Liver (tissue), 9 donors: ENCODE data around the gene FZR1. TPM values are rescaled to one million over a fixed set of nuclear protein-coding genes. Genes with fewer than 3 reads are reported as not detected.

Experiments used
- DNase-seq: peaks from one replicate; pipeline ENCODE4 v3.0.0-alpha.2; 2017; ENCODE audit warnings: low spot score
- H3K27ac ChIP-seq, 2 donors: one replicate each; pipeline ENCODE4 v1.7.0; 2013; ENCODE audit warnings: inconsistent platforms in 2 of 2, low read length in 2 of 2, control low read depth in 1 of 2, low read depth in 1 of 2, mild to moderate bottlenecking in 1 of 2
- H3K27me3 ChIP-seq, 4 donors: one replicate each; pipeline versions ENCODE4 v1.6.1 to v1.7.0; 2013; ENCODE audit warnings: low read length in 3 of 4, inconsistent platforms in 1 of 4, mild to moderate bottlenecking in 1 of 4, moderate library complexity in 1 of 4; ENCODE audit not compliant: control insufficient read depth in 4 of 4, insufficient read depth in 4 of 4
- H3K36me3 ChIP-seq, 4 donors: one replicate each; pipeline versions ENCODE4 v1.6.1 to v1.7.0; 2013; ENCODE audit warnings: low read length in 3 of 4, mild to moderate bottlenecking in 3 of 4, low read depth in 1 of 4, moderate library complexity in 1 of 4; ENCODE audit not compliant: control insufficient read depth in 4 of 4, insufficient read depth in 3 of 4
- H3K4me1 ChIP-seq, 4 donors: one replicate each; pipeline versions ENCODE4 v1.6.1 to v1.7.0; 2013; ENCODE audit warnings: low read length in 3 of 4, mild to moderate bottlenecking in 3 of 4, moderate library complexity in 1 of 4; ENCODE audit not compliant: control insufficient read depth in 4 of 4, insufficient read depth in 4 of 4
- H3K4me3 ChIP-seq, 3 donors: one replicate each; pipeline versions ENCODE4 v1.6.1 to v1.7.0; 2013; ENCODE audit warnings: low read length in 3 of 3, control low read depth in 1 of 3, low read depth in 1 of 3, mild to moderate bottlenecking in 1 of 3
- H3K9ac ChIP-seq, 2 donors: one replicate each; pipeline ENCODE4 v1.7.0; 2013; ENCODE audit warnings: low read length in 2 of 2, mild to moderate bottlenecking in 2 of 2, moderate library complexity in 2 of 2, control low read depth in 1 of 2, low read depth in 1 of 2
- H3K9me3 ChIP-seq, 4 donors: one replicate each; pipeline versions ENCODE4 v1.6.1 to v1.7.0; 2013; ENCODE audit warnings: low read length in 3 of 4; ENCODE audit not compliant: control insufficient read depth in 4 of 4
- EGR1 ChIP-seq, 2 donors: IDR thresholded peaks; 2 replicates each; pipeline ENCODE4 v1.6.1; 2016 to 2018; ENCODE audit warnings: antibody characterized with exemption in 2 of 2, low read depth in 2 of 2
- FOXA1 ChIP-seq: IDR thresholded peaks from 2 replicates; pipeline ENCODE4 v1.6.1; 2016; ENCODE audit warnings: antibody characterized with exemption
- FOXA2 ChIP-seq: IDR thresholded peaks from 2 replicates; pipeline ENCODE4 v1.6.1; 2016; ENCODE audit warnings: antibody characterized with exemption
- HNF4A ChIP-seq, 2 donors: conservative IDR thresholded peaks; 2 replicates each; pipeline ENCODE4 v1.6.1; 2016; ENCODE audit warnings: antibody characterized with exemption in 2 of 2, mild to moderate bottlenecking in 2 of 2
- JUND ChIP-seq, 2 donors: IDR thresholded peaks; 2 replicates each; pipeline ENCODE4 v1.6.1; 2016; ENCODE audit warnings: antibody characterized with exemption in 2 of 2
- MAX ChIP-seq: IDR thresholded peaks from 2 replicates; pipeline ENCODE4 v1.6.1; 2016; ENCODE audit warnings: antibody characterized with exemption
- RAD21 ChIP-seq, 2 donors: IDR thresholded peaks; 2 replicates each; pipeline ENCODE4 v1.6.1; 2016; ENCODE audit warnings: antibody characterized with exemption in 2 of 2, mild to moderate bottlenecking in 2 of 2
- RXRA ChIP-seq, 2 donors: IDR thresholded peaks; 2 replicates each; pipeline ENCODE4 v1.6.1; 2017 to 2018; ENCODE audit warnings: antibody characterized with exemption in 2 of 2, mild to moderate bottlenecking in 1 of 2
- TAF1 ChIP-seq: conservative IDR thresholded peaks from 2 replicates; pipeline ENCODE4 v1.6.1; 2016; ENCODE audit warnings: antibody characterized with exemption, mild to moderate bottlenecking
- YY1 ChIP-seq: IDR thresholded peaks from 2 replicates; pipeline ENCODE4 v1.6.1; 2016; ENCODE audit warnings: antibody characterized with exemption, mild to moderate bottlenecking
- ZBTB33 ChIP-seq: IDR thresholded peaks from 2 replicates; pipeline ENCODE4 v1.6.1; 2016; ENCODE audit warnings: antibody characterized with exemption
- WGBS: extraction: QIAGEN DNeasy Blood & Tissue Kit; methylation state at CpG from one replicate; pipeline ENCODE4 v1.1.7; 2013; 5-methylcytosine and 5-hydroxymethylcytosine counted together
- polyA plus RNA-seq, 2 donors: library from polyadenylated mRNA; stranded (reverse) in 1 of 2; unstranded in 1 of 2; fragments of 200-250 nt in 1 of 2; fragments of >200 nt in 1 of 2; fragmentation: Nextera tagmentation in 1 of 2; extraction: Ambion mirVana in 1 of 2; gene quantifications; one replicate each; pipeline versions ENCODE4 v1.2.1 to v1.2.3, GENCODE V29; 2013 to 2015
- total RNA-seq, 2 donors: library from RNA; depleted of rRNA; stranded (reverse); fragments of >200 nt; gene quantifications; one replicate each; pipeline ENCODE4 v1.2.3, GENCODE V29; 2014
- TF ChIP-seq, protein P1 (sequence below): IDR thresholded peaks from 2 replicates; pipeline ENCODE4 v1.6.1; 2016; ENCODE audit warnings: antibody characterized with exemption
- TF ChIP-seq, protein P2 (sequence below): IDR thresholded peaks from 2 replicates; pipeline ENCODE4 v1.6.1; 2016; ENCODE audit warnings: antibody characterized with exemption, mild to moderate bottlenecking
- TF ChIP-seq, protein P3 (sequence below): fragments of 150-350 bp; IDR thresholded peaks from 2 replicates; pipeline ENCODE4 v1.5.1; 2017; ENCODE audit warnings: improper control_type of control experiment, low read depth, low read length; ENCODE audit not compliant: missing input control
- donor health status: healthy.
- donor health status: healthy.
- donor health status: healthy.
- donor health status: healthy.
- donor health status: healthy.

The FZR1 gene
- total and polyA plus RNA-seq, 4 donors: 17.0 to 27.3 (median 20.3) TPM

DNA sequence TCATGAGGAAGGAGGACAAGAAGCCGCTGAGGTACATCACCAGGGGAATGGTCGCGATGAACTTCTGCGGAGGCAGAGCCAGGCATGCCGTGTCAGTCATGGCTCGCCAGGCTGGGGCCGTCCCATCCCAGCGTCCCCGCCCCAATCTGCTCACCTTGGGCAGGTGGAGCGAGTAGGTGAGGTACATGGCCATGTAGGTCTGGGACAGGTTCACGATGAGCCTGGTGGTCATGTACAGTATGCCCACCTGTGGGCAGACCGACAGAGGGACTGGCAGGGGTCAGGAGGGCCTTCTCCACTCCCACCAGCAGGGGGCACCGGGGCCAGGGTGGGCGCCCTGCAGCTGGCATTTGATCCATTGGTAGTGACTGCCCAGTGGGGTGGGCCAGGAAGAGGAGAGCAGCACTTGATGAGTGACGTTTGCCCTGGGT lies 41.2 kb downstream of the FZR1 start:
- DNase-seq: no peak
- H3K36me3 ChIP-seq: peaks cover 0 to 12% (median 8%) of the 10 kb centered on the region in 4 donors

GRCh38 chr19:3547767-3548282 lies 41.7 kb downstream of the FZR1 start:
- DNase-seq: no peak
- Histone ChIP-seq H3K9me3 (no peaks in the 10 kb centered on the region), H3K36me3 (peaks cover 0 to 12% (median 8%) of the 10 kb centered on the region in 4 donors), H3K27me3 (no peaks in the 10 kb centered on the region), H3K4me1 (peaks cover 0 to 9% (median 1%) of the 10 kb centered on the region in 4 donors), H3K9ac (no peak overlapping the region), H3K27ac (no peak overlapping the region), H3K4me3 (no peak overlapping the region)
- TF ChIP-seq MAX: no peak
- TF ChIP-seq EGR1 (IDR thresholded peaks at IDR 0.05; ENCODE audit: low read depth in 2 of 2): no peak
- TF ChIP-seq, protein P1, sequence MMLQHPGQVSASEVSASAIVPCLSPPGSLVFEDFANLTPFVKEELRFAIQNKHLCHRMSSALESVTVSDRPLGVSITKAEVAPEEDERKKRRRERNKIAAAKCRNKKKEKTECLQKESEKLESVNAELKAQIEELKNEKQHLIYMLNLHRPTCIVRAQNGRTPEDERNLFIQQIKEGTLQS: no peak
- no peak for TF ChIP-seq RXRA (IDR thresholded peaks at IDR 0.05)
- TF ChIP-seq, protein P2, sequence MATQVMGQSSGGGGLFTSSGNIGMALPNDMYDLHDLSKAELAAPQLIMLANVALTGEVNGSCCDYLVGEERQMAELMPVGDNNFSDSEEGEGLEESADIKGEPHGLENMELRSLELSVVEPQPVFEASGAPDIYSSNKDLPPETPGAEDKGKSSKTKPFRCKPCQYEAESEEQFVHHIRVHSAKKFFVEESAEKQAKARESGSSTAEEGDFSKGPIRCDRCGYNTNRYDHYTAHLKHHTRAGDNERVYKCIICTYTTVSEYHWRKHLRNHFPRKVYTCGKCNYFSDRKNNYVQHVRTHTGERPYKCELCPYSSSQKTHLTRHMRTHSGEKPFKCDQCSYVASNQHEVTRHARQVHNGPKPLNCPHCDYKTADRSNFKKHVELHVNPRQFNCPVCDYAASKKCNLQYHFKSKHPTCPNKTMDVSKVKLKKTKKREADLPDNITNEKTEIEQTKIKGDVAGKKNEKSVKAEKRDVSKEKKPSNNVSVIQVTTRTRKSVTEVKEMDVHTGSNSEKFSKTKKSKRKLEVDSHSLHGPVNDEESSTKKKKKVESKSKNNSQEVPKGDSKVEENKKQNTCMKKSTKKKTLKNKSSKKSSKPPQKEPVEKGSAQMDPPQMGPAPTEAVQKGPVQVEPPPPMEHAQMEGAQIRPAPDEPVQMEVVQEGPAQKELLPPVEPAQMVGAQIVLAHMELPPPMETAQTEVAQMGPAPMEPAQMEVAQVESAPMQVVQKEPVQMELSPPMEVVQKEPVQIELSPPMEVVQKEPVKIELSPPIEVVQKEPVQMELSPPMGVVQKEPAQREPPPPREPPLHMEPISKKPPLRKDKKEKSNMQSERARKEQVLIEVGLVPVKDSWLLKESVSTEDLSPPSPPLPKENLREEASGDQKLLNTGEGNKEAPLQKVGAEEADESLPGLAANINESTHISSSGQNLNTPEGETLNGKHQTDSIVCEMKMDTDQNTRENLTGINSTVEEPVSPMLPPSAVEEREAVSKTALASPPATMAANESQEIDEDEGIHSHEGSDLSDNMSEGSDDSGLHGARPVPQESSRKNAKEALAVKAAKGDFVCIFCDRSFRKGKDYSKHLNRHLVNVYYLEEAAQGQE: no peak
- no peak for TF ChIP-seq FOXA1
- TF ChIP-seq YY1: no peak
- TF ChIP-seq JUND (IDR thresholded peaks at IDR 0.05): no peak
- TF ChIP-seq HNF4A (conservative IDR thresholded peaks at IDR 0.05): no peak
- WGBS: 93% methylated on average over 36 of the region's 36 CpGs

More for the DNA sequence above, 41.2 kb downstream of the FZR1 start:
- Histone ChIP-seq H3K9me3 (no peaks in the 10 kb centered on the region), H3K4me3 (no peak overlapping the region), H3K9ac (no peak overlapping the region), H3K27me3 (no peaks in the 10 kb centered on the region), H3K27ac (no peak overlapping the region), H3K4me1 (peaks cover 0 to 5% (median 1%) of the 10 kb centered on the region in 4 donors)
- 92% methylated on average over 15 of the region's 15 CpGs for WGBS
- no peak for TF ChIP-seq ZBTB33
- no peak for TF ChIP-seq EGR1 (IDR thresholded peaks at IDR 0.05; ENCODE audit: low read depth in 2 of 2)
- no peak for TF ChIP-seq FOXA2
- TF ChIP-seq RAD21 (IDR thresholded peaks at IDR 0.05): peak in 1 of 2 donors; percentile 39
- no peak for TF ChIP-seq FOXA1
- no peak for TF ChIP-seq TAF1
- TF ChIP-seq, protein P3, sequence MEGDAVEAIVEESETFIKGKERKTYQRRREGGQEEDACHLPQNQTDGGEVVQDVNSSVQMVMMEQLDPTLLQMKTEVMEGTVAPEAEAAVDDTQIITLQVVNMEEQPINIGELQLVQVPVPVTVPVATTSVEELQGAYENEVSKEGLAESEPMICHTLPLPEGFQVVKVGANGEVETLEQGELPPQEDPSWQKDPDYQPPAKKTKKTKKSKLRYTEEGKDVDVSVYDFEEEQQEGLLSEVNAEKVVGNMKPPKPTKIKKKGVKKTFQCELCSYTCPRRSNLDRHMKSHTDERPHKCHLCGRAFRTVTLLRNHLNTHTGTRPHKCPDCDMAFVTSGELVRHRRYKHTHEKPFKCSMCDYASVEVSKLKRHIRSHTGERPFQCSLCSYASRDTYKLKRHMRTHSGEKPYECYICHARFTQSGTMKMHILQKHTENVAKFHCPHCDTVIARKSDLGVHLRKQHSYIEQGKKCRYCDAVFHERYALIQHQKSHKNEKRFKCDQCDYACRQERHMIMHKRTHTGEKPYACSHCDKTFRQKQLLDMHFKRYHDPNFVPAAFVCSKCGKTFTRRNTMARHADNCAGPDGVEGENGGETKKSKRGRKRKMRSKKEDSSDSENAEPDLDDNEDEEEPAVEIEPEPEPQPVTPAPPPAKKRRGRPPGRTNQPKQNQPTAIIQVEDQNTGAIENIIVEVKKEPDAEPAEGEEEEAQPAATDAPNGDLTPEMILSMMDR: peak; percentile 23
